ENCODE results near the gene APOH. TPM values are rescaled to one million over a fixed set of nuclear protein-coding genes. Genes with fewer than 3 reads are reported as not detected.

The APOH gene
- total RNA-seq, 1 experiment from 2014 or later, result not detected

- H3K27me3 ChIP-seq, result no peaks in the 10 kb centered on the region
- peaks cover 13% of the 10 kb centered on the region for H3K36me3 ChIP-seq
- DNase-seq, result peak; percentile 5
- no peaks in the 10 kb centered on the region for H3K9me3 ChIP-seq
- no peak overlapping the region for H3K4me3 ChIP-seq
Measured at GRCh38 chr17:66177048-66177447, 52.2 kb downstream of the APOH start.

- Histone ChIP-seq H3K36me3 (peaks cover 7% of the 10 kb centered on the region; the same call in 1 of the 2 replicates), H3K9me3 (no peaks in the 10 kb centered on the region), H3K4me3 (no peak overlapping the region), H3K27me3 (no peaks in the 10 kb centered on the region)
- DNase-seq, result no peak
Measured at GRCh38 chr17:66175892-66176291, 53.3 kb downstream of the APOH start.

DNA sequence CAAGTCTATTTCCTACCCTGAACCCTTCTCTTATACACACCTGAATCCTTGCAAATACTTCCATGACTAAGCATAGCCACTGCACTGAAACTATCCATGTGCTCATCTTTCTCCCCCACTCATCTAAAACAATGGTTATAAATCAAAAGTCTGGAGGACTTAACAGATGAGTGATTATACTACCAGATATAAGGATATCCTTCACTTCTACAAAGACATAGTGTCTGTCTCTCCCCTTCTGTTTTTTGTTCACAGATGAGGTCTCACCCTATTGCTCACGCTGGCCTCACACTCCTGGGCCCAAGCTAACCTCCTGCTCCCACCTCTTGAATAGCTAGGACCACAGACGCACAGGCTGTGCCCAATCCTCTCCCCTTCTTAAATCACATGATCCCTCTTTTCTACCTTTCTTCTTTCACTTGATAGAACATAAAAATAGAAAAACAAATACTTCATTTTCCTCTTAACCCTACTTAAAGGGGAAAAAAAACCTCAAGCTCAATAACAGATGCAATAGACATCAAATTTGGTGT is 56.5 kb downstream of the APOH start:
- Histone ChIP-seq H3K9me3 (no peaks in the 10 kb centered on the region), H3K27me3 (no peaks in the 10 kb centered on the region), H3K4me3 (no peak overlapping the region), H3K36me3 (no peaks in the 10 kb centered on the region)
- no peak for DNase-seq

DNA sequence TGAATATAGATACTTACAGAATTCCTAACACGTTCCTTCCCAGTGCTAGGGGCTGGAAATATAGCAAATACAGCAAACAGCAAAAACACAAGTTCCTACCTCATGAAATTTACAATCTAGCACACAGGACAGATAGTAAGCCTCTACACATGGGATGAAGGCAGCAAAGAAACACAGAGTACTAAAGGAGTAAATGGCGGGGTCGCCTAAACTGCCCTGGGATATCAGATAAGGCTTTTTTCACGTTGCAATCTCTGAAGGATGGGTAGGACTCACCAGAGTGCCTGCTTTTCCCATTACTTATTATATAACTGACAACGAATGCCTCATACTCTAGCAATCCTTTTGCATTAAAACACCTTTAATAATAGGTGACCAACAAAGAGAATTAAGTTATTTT is 57.1 kb downstream of the APOH start:
- no peak for DNase-seq
- Histone ChIP-seq H3K27me3 (no peaks in the 10 kb centered on the region), H3K36me3 (no peaks in the 10 kb centered on the region; the same call in 1 of the 2 replicates)

DNA sequence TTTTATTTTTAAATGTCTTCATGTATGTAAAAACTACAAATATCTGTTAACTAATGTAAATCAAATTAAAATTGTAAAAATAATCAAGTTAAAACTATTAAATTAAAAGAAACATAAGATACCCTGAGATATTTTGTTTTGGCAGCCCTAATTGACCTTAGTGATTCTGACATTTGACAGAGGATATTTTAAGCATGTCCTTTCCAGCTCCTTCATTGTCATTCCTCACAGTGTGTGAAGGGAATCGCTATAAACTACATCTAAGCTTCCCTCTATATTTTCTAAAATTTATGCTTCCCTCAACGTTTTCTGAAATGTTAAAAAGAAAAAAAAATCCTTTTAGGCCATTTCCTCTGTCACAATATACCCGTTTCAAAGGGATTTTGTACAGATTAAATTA is 57.5 kb downstream of the APOH start:
- Histone ChIP-seq H3K9me3 (no peaks in the 10 kb centered on the region), H3K27me3 (no peaks in the 10 kb centered on the region), H3K4me3 (no peak overlapping the region), H3K36me3 (no peaks in the 10 kb centered on the region; the same call in 1 of the 2 replicates)
- DNase-seq, result no peak

More for the DNA sequence above, 57.1 kb downstream of the APOH start:
- H3K9me3 ChIP-seq, result no peaks in the 10 kb centered on the region
- H3K4me3 ChIP-seq, result no peak overlapping the region

- H3K9me3 ChIP-seq, result no peaks in the 10 kb centered on the region
- H3K27me3 ChIP-seq, result no peaks in the 10 kb centered on the region
- no peak for DNase-seq
- no peak overlapping the region for H3K4me3 ChIP-seq
- no peaks in the 10 kb centered on the region; the same call in 1 of the 2 replicates for H3K36me3 ChIP-seq
Measured at GRCh38 chr17:66171172-66171571, 58.0 kb downstream of the APOH start.

DNA sequence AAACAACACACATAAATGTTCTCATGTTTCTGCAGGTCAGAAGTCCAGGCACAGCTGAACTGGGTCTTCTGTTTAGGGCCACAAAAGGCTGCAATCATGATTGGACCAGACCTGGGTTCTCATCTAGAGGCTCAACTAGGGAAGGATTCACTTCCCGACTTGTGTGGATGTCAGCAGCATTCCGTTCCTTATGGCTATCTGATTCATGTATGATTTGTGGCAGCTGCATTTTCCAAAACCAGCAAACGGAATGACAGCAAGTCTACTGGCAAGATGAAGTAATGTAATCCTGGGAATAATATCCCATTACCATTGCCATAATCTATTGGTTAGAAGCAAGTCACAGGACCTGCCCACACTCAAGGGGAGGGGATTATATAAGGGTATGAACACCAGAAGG is 59.4 kb downstream of the APOH start:
- Histone ChIP-seq H3K36me3 (no peaks in the 10 kb centered on the region; the same call in 1 of the 2 replicates), H3K27me3 (no peaks in the 10 kb centered on the region), H3K9me3 (no peaks in the 10 kb centered on the region), H3K4me3 (no peak overlapping the region)
- no peak for DNase-seq

GRCh38 chr17:66167189-66167815 is 61.9 kb downstream of the APOH start:
- no peak for DNase-seq
- no peaks in the 10 kb centered on the region for H3K27me3 ChIP-seq
- no peak overlapping the region for H3K4me3 ChIP-seq
- no peaks in the 10 kb centered on the region; the same call in 1 of the 2 replicates for H3K36me3 ChIP-seq
- no peaks in the 10 kb centered on the region for H3K9me3 ChIP-seq

DNA sequence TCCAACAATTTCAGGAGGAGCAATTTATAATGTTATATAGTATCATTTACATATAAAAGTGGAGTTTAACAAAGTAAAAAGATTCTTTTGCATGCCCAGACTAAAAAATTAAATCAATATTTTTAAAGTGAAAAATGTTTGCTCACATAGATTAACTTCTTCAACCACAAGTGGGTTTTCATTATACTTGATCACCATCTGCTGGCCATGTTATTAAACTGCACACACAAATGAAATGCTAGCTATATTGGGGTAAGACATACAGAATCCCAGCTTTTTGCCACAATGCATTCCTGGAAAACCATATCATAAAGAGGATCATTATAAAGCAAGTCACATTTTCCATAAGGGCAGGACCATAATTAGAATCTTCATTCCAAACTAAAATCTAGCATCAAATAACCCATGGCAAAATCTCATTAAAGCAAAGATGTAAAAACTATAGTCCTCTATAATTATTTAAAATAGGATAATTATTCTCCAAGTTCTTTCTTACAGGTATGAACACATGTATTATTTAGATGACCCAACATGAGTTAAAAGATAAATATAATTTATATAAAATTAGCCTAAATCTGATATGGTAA is 63.6 kb downstream of the APOH start:
- H3K4me3 ChIP-seq, result no peak overlapping the region
- DNase-seq, result no peak
- H3K9me3 ChIP-seq, result peaks cover under 1% of the 10 kb centered on the region; the same call in 1 of the 2 replicates
- H3K36me3 ChIP-seq, result no peaks in the 10 kb centered on the region; the same call in 1 of the 2 replicates
- H3K27me3 ChIP-seq, result no peaks in the 10 kb centered on the region

Other genes starting within 250 kb of the APOH start
- gene CEP112, start 37.3 kb downstream of the APOH start, total RNA-seq (2014; rRNA removed; shearing (Covaris generic); ENCODE audit: low replicate concordance), result 0.59 and 6.3 TPM in 2 replicates
- gene PRKCA, start 73.2 kb upstream of the APOH start, total RNA-seq (2014; rRNA removed; shearing (Covaris generic); ENCODE audit: low replicate concordance), result 16.6 and 17.3 TPM in 2 replicates

All from MG63 (cell line).